Fibroblast of mammary gland (primary cell): Measurements from ENCODE around the gene UTS2R.
"Not testable (repeated sequence)": the region's sequence is repeated elsewhere in the genome, so short reads cannot be mapped to it uniquely, and the experiment has no call there.

Experiments
- DNase-seq: peaks from one replicate; pipeline ENCODE4 v3.0.0-alpha.2; 2010; ENCODE audit warnings: low read depth
- H3K4me3 ChIP-seq: 2 replicates; pipeline ENCODE4 v1.5.1; 2011; ENCODE audit warnings: low read depth, mild to moderate bottlenecking, low read length, moderate library complexity; ENCODE audit not compliant: control insufficient read depth
- CTCF ChIP-seq: conservative IDR thresholded peaks from 2 replicates; pipeline ENCODE4 v1.5.1; 2011; ENCODE audit warnings: low read depth, low read length, inconsistent platforms; ENCODE audit not compliant: control insufficient read depth, insufficient read depth

UTS2R gene

GRCh38 chr17:82366749-82367148 lies 4.8 kb upstream of the UTS2R start:
- no peak for TF ChIP-seq CTCF
- DNase-seq: no peak
- H3K4me3 ChIP-seq: no peak overlapping the region

GRCh38 chr17:82367724-82368524 lies 3.6 kb upstream of the UTS2R start:
- no peak overlapping the region for H3K4me3 ChIP-seq
- DNase-seq: peak; percentile 10
- no peak for TF ChIP-seq CTCF

- no peak overlapping the region for H3K4me3 ChIP-seq
- no peak for TF ChIP-seq CTCF
- no peak for DNase-seq
Measured at GRCh38 chr17:82369211-82369610, 2.4 kb upstream of the UTS2R start.

GRCh38 chr17:82370471-82371332 lies 863 bp upstream of the UTS2R start:
- no peak for TF ChIP-seq CTCF
- DNase-seq: peak; percentile 29
- peak overlapping the region; percentile 12 for H3K4me3 ChIP-seq

GRCh38 chr17:82372249-82373071 lies 895 bp downstream of the UTS2R start:
- no peak for DNase-seq
- no peak overlapping the region for H3K4me3 ChIP-seq
- no peak for TF ChIP-seq CTCF

GRCh38 chr17:82373072-82373452 lies 1.5 kb downstream of the UTS2R start:
- not testable (repeated sequence) for H3K4me3 ChIP-seq

More at GRCh38 chr17:82373072-82373452, 1.5 kb downstream of the UTS2R start:
- DNase-seq: not testable (repeated sequence)
